A549 (cell line): ENCODE data around the gene DNAJC28.

Source experiments
- CBX2 ChIP-seq: fragments of 200-600 bp; sonication (generic); IDR thresholded peaks from 2 replicates; pipeline ENCODE4 v1.6.1; 2016; ENCODE audit warnings: low read depth, mild to moderate bottlenecking, borderline replicate concordance
- CHD4 ChIP-seq: fragments of 200-600 bp; sonication (generic); IDR thresholded peaks from 2 replicates; pipeline ENCODE4 v1.6.1; 2016; ENCODE audit warnings: antibody characterized with exemption, mild to moderate bottlenecking, borderline replicate concordance
- CTCF ChIP-seq: fragments of >200 bp; sonication (Bioruptor Twin); formaldehyde crosslinking; IDR thresholded peaks from 3 replicates; pipeline ENCODE4 v1.5.1; 2016
- EP300 ChIP-seq, 2 experiments: fragments of >200 bp; sonication (Bioruptor Twin); formaldehyde crosslinking; IDR thresholded peaks; 2 replicates in 1 of 2; 3 replicates in 1 of 2; pipeline ENCODE4 v1.6.1; 2016 to 2017
- GATA3 ChIP-seq: IDR thresholded peaks from 2 replicates; pipeline ENCODE4 v1.6.1; 2012; ENCODE audit warnings: borderline replicate concordance
- HDAC2 ChIP-seq: fragments of 200-600 bp; sonication (generic); IDR thresholded peaks from 2 replicates; pipeline ENCODE4 v1.6.1; 2016
- HMGXB4 ChIP-seq: fragments of 250-450 bp; sonication (Bioruptor Pico); IDR thresholded peaks from 2 replicates; pipeline ENCODE4 v1.5.0; 2021; ENCODE audit warnings: mild to moderate bottlenecking, moderate library complexity, borderline replicate concordance
- JUN ChIP-seq, 2 experiments: fragments of >200 bp; sonication (Bioruptor Twin); formaldehyde crosslinking; IDR thresholded peaks; 2 replicates in 1 of 2; 3 replicates in 1 of 2; pipeline ENCODE4 v1.6.1; 2016 to 2017
- MAX ChIP-seq: IDR thresholded peaks from 2 replicates; pipeline ENCODE4 v1.6.1; 2012
- POLR2A ChIP-seq: IDR thresholded peaks from 2 replicates; pipeline ENCODE4 v1.6.1; 2012; ENCODE audit warnings: mild to moderate bottlenecking, low read length
- REST ChIP-seq: fragments of 200-600 bp; sonication (generic); IDR thresholded peaks from 2 replicates; pipeline ENCODE4 v1.6.1; 2016; ENCODE audit warnings: antibody characterized with exemption, mild to moderate bottlenecking, moderate library complexity
- RFX5 ChIP-seq: fragments of 450-650 bp; IDR thresholded peaks from 2 replicates; pipeline ENCODE4 v1.7.1; 2014; ENCODE audit warnings: antibody characterized with exemption, mild to moderate bottlenecking, moderate library complexity
- RNF2 ChIP-seq: fragments of 200-600 bp; sonication (generic); IDR thresholded peaks from 2 replicates; pipeline ENCODE4 v1.6.1; 2016; ENCODE audit warnings: low read depth, mild to moderate bottlenecking, antibody characterized with exemption, moderate library complexity, borderline replicate concordance

GRCh38 chr21:33470701-33471100 is 20.8 kb downstream of the DNAJC28 start:
- TF ChIP-seq CTCF (no peak), REST (no peak), MAX (no peak), POLR2A (no peak), JUN (IDR thresholded peaks at IDR 0.05) (no peak), EP300 (IDR thresholded peaks at IDR 0.05) (no peak), CBX2 (no peak), HDAC2 (no peak), HMGXB4 (no peak), CHD4 (no peak), RNF2 (no peak), GATA3 (no peak), RFX5 (no peak)
